GM10847 (cell line): ENCODE data around the gene CNKSR3.

ENCODE experiments used
- POLR2A ChIP-seq: IDR thresholded peaks from 2 replicates; pipeline ENCODE4 v1.6.1; 2011; ENCODE audit not compliant: insufficient read length; ENCODE audit errors: extremely low read depth

CNKSR3 gene

DNA sequence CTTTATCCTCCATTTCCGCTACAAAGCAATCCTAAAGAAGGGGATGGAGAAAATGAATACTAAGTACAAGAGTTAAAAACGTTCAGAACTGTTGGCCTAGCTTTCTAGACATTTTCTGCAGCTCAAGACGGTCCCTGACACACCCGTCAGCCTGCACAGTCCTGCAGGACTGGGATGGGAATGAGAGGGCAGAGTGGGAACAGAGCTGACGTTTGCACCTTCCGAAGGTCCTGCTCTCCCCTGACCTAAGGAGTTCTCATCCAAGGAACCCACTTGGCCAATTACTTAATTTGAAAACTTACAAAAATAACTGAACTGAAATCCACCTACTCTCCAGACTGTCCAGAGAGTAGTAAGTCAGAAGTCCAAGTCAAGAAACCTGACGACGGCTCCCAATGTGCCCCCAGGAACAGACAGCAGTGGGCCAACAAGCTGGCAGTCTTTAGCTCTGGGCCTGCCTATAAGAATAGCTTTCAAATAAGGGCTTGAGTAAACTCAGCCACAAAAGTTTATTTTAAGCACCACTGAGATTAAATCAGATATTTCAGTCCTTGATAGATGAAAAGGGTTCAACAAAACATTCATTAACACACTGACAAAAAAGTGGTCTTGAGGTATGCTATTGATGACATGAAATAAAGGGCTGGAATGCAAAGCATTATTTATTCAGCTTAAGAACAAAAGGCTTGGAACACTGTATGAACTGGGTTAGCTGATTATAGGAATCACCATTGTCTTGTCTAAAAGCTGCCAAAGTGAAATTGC lies 76.8 kb downstream of the CNKSR3 start:
- TF ChIP-seq POLR2A = no peak

DNA sequence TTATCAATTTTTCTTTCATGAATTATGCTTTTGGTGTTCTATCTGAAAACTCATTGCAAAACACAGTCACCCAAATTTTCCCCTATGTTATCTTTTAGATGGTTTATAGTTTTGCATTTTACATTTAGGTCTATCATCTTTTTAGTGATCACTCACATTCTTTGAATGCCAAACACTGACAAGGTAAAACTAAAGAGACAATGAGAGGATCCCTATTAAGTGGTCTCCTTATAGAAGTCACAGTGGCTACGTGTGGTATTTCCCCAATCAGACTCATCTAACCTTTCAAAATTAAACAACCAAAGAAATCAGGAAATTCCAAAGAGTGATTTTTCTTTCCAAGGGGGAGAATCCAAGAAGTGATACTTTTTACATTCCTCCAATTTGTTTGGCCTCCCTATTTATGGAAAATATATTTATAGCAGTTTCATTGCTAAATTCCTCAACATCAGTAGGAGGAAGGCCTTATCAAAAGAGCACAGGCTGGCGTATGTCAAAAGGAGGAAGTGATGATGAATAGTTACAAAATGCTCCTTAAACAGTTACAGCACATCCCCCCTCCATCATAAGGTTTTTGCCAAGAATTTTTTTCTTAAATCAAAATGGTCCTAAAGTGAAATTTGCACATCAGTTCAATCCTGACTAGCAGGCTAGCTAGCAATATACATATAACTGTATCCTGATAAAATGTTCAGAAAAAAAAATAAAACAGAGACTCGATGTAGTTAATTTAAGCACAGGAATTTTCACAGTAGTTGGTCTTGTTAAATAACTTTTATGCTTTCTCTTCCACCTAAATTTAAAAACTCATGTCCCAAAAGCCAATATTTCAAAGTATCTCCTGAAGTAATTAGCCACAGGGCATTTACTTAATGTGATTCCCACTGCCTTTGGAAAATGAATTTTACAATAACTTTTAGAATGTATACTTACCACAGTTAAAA lies 77.7 kb downstream of the CNKSR3 start:
- no peak for TF ChIP-seq POLR2A

GRCh38 chr6:154430481-154430919 lies 80.0 kb downstream of the CNKSR3 start:
- no peak for TF ChIP-seq POLR2A

DNA sequence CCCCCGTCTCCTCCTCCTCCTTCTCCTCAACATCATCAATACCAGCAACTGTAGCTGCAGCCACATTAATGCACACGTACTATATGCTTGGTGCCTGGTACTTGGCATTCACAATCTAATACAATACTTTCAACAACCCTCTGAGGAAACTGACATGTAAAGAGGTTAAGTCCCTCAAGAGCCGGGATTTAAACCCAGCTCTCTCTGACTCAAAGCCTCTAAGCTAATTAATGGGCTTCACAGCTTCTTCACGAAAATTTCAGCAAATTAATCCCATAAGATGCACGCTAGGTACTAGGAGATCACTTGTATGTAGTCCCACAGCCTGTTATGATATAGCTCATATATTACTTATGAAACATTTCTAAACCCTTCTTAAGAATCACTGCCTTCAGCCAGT lies 80.8 kb downstream of the CNKSR3 start:
- no peak for TF ChIP-seq POLR2A

DNA sequence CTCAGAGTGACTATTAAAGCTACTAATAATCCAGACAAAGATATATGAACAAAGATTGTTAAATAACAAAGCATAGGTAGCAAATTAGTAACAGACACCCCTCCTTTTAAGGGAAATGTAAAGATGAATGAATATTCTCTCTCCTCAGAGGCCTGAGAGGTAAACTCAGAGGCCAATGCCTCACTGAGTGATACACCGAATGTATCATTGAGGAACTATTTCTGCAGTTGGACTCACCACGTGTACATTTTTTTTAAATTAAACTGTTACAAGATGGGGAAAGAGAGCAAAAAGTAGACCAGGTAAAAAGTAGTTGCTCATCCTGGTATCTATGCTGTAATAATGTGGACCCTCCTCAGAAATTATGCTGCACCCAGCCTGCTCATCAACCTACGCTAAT lies 81.6 kb downstream of the CNKSR3 start:
- TF ChIP-seq POLR2A = no peak

- no peak for TF ChIP-seq POLR2A
Observed at GRCh38 chr6:154427446-154427845, 83.0 kb downstream of the CNKSR3 start.

GRCh38 chr6:154426997-154427396 lies 83.5 kb downstream of the CNKSR3 start:
- TF ChIP-seq POLR2A = no peak

GRCh38 chr6:154425034-154425433 lies 85.5 kb downstream of the CNKSR3 start:
- no peak for TF ChIP-seq POLR2A

DNA sequence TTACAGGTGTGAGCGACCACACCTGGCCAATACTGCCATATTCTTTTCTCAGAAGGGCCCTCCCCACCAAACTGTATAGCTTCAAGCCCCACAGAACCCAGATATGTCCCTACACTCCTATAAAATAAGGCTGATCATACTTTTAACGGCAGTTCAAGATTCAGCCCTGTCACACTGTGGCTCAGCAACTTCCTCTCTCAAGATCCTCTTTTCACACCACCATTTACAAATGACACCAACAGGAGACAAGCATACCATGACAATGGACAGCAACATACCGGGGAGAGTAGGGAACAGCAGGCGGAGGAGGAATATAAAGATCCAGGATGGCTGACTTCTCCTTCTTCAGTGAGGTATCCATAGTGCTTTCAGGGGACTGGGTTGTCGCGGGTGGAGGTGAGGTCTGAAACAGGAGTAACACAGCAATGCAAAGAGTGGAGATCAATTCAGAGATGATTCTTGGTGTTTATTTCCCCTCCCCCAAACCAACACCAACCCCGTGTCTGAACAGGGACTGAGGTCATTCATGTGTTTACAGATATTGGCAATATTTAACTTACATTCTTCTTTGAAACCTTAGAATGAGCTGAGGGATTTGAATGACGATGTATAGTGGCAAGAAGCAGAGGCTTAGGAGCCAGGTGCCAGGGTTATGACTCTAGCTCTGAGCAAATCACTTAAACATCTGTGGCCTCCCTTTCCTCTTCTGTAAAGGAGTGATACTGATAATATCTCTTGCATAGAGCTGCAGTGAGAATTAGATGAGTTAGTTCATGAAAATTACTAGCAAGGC lies 96.3 kb downstream of the CNKSR3 start:
- no peak for TF ChIP-seq POLR2A

DNA sequence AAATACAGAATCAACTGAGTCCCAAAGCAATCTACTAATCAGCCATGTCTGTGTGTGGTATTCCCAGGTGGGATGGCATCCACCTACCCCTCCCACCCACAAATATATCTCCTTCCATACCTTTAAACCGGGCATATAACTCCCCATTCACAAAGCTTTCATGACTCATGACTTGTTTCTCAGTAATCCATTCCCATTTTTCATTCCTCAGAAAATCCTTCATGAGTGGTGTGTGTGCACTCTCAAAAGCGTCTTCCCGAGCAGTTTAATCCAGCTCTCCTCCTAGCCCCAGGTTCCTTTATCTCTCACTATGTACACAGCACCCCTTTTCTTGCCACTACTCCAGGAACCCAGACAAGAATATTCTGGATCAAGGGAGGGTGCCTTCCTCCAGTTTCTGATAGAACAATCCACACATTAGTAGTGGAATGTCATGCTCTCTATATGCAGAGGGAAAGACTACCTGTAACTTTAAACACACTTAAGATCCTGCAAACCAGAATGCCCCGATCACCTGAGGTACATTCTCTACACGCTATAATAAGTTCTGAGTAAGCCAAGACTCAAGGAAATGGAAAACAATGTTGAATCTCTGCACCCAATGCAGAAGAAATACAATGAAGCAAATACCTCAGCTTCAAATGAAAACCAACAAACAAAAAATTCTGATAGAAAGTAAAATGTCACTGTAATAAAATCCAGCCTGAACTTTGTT lies 98.2 kb downstream of the CNKSR3 start:
- no peak for TF ChIP-seq POLR2A

DNA sequence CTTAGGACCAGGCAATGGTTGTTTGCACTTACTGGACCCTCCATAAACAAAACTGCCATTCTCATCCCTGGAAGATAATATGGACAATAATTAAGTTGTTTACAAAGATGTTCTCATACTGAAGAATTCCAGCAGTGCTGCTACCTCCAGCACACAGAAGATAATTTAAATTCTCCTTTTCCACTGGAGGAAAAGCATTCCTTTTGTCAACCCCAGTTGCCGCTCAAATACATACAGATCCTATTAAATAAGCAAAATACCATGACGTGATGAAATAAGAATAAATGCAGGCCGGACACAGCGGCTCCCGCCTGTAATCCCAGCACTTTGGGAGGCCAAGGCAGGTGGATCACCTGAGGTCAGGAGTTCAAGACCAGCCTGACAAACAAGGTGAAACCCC lies 99.4 kb downstream of the CNKSR3 start:
- TF ChIP-seq POLR2A = no peak

GRCh38 chr6:154410619-154411072 lies 99.8 kb downstream of the CNKSR3 start:
- no peak for TF ChIP-seq POLR2A

DNA sequence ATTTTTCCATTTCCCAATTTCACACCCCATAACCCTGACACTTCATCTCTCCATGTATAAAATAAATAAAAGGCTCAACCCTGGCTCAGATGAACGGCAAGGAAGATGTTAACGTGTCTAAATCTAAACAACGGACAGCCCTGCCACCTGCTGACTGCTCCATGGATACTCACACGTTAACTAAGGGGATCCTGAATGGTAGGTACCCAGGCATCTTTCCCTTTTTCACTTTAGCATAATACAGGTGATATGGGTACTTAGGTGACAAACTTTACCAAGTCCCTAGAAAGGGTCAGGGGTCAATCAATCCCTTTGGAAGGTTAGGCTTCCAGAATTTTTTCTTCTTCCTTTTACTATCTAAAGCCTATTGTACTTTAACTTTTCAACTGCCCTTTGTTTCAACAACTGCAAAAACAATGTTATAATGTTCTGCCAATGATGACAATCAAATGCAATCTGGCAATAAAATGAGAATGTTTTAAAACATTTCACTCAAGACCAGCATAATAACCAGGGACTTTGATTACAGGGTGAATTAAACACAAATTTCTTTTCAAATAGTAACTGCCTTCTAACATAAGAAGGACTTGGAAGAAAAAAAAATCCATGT lies 101.5 kb downstream of the CNKSR3 start:
- TF ChIP-seq POLR2A = no peak

DNA sequence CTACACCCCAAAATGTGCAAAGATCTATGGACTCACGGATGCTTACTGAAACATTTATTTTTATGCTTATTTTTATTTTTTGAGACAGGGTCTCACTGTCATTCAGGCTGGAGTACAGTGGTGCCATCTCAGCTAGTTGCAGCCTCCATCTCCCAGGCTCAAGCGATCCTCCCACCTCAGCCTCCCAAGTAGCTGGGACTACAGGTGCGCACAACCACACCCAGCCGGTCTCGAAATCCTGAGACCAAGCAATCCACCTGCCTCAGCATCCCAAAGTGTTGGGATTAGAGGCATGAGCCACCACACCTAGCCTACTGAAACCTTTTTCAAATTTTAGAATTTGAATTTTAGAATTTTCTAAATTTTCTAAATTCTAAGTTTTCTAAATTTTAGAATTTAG lies 103.0 kb downstream of the CNKSR3 start:
- TF ChIP-seq POLR2A = no peak
